NT2/D1 (cell line): ENCODE results near the gene AFMID.

Source experiments
- SUZ12 ChIP-seq: IDR thresholded peaks from 2 replicates; pipeline ENCODE4 v1.6.1; 2011; ENCODE audit not compliant: insufficient read length, insufficient read depth; ENCODE audit errors: extremely low read depth
- YY1 ChIP-seq: IDR thresholded peaks from 2 replicates; pipeline ENCODE4 v1.6.1; 2011; ENCODE audit not compliant: insufficient read length, insufficient read depth

- no peak for TF ChIP-seq YY1
- no peak for TF ChIP-seq SUZ12
Observed at GRCh38 chr17:78163881-78164747, 23.0 kb upstream of the AFMID start.
